ENCODE results near the gene TUBB4B.

Gene TUBB4B

GRCh38 chr9:137251490-137252268 is 10.6 kb downstream of the TUBB4B start:
- Histone ChIP-seq H2AFZ (ENCODE audit: low read depth) (no peak overlapping the region), H3K4me1 (ENCODE audit: low read depth, poor library complexity, severe bottlenecking) (peaks cover 15% of the 10 kb centered on the region), H3K9ac (no peak overlapping the region), H3K79me2 (ENCODE audit: insufficient read depth, low read depth) (peaks cover 10% of the 10 kb centered on the region), H3K4me3 (IDR thresholded peaks at IDR 0.05; ENCODE audit: insufficient read depth, low read depth, low read length) (no peak overlapping the region), H3K27ac (no peak overlapping the region), H3K4me2 (no peak overlapping the region), H3K27me3 (ENCODE audit: insufficient read depth, low read depth) (no peaks in the 10 kb centered on the region), H3K36me3 (ENCODE audit: insufficient read depth) (no peaks in the 10 kb centered on the region), H4K20me1 (ENCODE audit: insufficient read depth) (no peaks in the 10 kb centered on the region)
- TF ChIP-seq CTCF (conservative IDR thresholded peaks at IDR 0.05; ENCODE audit: low read depth, low read length) = no peak

- Histone ChIP-seq H2AFZ (ENCODE audit: low read depth) (no peak overlapping the region), H3K79me2 (ENCODE audit: insufficient read depth, low read depth) (peaks cover 13% of the 10 kb centered on the region), H4K20me1 (ENCODE audit: insufficient read depth) (no peaks in the 10 kb centered on the region), H3K4me2 (no peak overlapping the region), H3K27ac (no peak overlapping the region), H3K36me3 (ENCODE audit: insufficient read depth) (no peaks in the 10 kb centered on the region), H3K4me1 (ENCODE audit: low read depth, poor library complexity, severe bottlenecking) (peaks cover 17% of the 10 kb centered on the region), H3K9ac (no peak overlapping the region), H3K4me3 (IDR thresholded peaks at IDR 0.05; ENCODE audit: insufficient read depth, low read depth, low read length) (no peak overlapping the region), H3K27me3 (ENCODE audit: insufficient read depth, low read depth) (no peaks in the 10 kb centered on the region)
- TF ChIP-seq CTCF (conservative IDR thresholded peaks at IDR 0.05; ENCODE audit: low read depth, low read length) = no peak
Measured at GRCh38 chr9:137252555-137253506, 11.7 kb downstream of the TUBB4B start.

- Histone ChIP-seq H3K79me2 (ENCODE audit: insufficient read depth, low read depth) (peaks cover 15% of the 10 kb centered on the region), H3K9ac (no peak overlapping the region), H2AFZ (ENCODE audit: low read depth) (peak overlapping the region; percentile 99), H3K4me1 (ENCODE audit: low read depth, poor library complexity, severe bottlenecking) (peaks cover 17% of the 10 kb centered on the region), H4K20me1 (ENCODE audit: insufficient read depth) (no peaks in the 10 kb centered on the region), H3K4me3 (IDR thresholded peaks at IDR 0.05; ENCODE audit: insufficient read depth, low read depth, low read length) (no peak overlapping the region), H3K4me2 (peak overlapping the region; percentile 82), H3K36me3 (ENCODE audit: insufficient read depth) (no peaks in the 10 kb centered on the region), H3K27me3 (ENCODE audit: insufficient read depth, low read depth) (no peaks in the 10 kb centered on the region), H3K27ac (no peak overlapping the region)
- TF ChIP-seq CTCF (conservative IDR thresholded peaks at IDR 0.05; ENCODE audit: low read depth, low read length) = no peak
Measured at GRCh38 chr9:137253717-137254623, 12.9 kb downstream of the TUBB4B start.

All from KMS-11 (cell line).